GOT3 (cell line): Measurements from ENCODE around the gene FOSL1.

ENCODE experiments used
- DNase-seq: peaks from one replicate; lab custom pipeline; 2025; ENCODE audit warnings: mixed read lengths; lab: John Stamatoyannopoulos, UW

The FOSL1 gene

DNA sequence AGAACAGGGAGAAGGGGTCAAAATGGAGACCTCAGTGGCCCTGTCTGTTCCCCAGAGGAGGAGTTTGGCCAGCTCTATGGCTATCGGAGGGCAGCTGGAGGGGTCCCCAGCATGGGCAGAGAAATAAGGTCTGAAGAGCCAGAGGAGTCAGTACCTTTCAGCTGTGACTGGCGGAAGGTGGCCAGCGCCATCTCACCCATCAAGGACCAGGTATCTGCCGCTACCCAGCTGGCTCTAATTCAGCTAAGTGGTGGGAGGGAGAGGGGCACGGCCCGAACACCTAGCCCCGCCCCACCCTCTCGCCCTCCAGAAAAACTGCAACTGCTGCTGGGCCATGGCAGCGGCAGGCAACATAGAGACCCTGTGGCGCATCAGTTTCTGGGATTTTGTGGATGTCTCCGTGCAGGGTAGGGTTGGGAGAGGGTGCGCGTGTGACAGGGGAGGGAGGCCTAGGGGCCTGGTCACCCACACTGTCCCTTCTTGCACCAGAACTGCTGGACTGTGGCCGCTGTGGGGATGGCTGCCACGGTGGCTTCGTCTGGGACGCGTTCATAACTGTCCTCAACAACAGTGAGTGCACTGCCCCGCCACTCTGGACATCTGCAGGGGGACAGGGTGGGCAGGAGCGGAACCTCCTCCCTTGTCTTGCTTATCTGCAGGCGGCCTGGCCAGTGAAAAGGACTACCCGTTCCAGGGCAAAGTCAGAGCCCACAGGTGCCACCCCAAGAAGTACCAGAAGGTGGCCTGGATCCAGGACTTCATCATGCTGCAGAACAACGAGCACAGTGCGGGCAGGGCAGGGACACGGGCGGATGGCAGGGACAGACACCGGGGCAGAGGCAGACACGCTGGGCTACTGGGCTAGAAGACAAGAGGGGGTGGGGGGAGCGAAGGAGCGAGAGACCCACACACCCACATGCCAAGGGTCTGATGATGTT is 17.8 kb downstream of the FOSL1 start:
- no peak for DNase-seq

DNA sequence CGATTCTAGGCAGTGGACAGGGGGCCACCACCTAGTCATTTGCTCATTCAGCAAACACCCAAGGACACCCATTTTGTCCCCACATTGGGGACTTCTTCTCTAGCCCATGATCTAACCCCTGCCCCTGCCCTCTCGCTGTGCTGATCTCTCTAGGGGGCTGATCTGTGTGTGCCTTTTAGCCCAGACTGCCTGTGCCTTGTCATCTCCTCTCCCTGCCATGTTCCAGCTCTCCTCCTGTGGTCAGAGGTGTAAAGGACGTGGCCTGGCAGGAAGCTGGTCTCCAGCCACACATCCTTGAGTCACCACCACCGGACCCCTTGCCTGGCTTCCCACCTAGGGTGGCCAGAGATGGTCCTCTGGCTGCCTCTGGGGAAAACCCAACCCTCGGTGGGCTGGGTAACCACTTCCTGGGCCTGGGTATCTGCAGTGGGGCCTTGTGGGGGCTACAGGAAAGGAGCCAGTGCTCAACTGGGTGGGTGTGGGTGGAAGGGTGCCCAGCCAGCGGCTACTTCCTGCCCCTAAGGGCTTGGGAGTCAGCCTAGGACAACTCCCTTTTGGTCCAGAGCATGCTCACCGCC is 19.3 kb downstream of the FOSL1 start:
- no peak for DNase-seq

DNA sequence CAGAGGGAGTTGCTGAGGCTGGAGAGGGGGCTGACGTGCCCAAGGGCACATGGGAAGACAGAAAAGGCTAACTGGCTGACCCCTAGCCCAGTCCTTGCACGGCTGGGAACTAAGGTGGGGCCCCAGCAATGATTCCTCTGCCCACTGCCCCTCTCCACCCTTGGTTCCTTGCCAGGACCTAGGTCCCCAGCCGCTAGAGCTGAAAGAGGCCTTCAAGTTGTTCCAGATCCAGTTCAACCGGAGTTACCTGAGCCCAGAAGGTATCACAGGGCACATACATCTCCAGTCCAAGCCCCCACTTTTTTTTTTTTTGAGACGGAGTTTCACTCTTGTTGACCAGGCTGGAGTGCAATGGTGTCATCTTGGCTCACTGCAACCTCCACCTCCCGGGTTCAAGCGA is 20.2 kb downstream of the FOSL1 start:
- DNase-seq: no peak

DNA sequence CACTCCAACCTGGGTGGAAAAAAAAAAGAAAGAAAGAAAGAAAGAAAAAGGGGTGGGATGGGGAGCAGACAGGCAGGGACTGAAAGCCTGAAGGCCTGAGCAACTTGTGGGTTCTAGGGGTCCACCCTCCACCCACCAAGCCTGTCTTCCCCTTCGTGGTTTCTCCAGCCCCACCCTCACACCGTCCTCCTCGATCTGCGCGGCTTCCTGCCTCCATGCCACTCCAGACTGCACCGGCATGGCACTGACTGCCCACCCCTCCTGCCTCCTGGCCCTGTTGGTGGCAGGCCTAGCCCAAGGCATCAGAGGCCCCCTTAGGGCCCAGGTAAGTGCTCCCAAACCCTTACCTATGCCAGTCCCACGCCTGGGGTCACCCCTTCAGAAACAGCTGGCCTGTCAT is 20.6 kb downstream of the FOSL1 start, which contains the start of gene CTSW:
CTSW (plus strand) TSS at position 221 of the 400 bp plus-strand sequence; CDS start at position 239, 18 bp downstream.
- no peak for DNase-seq

DNA sequence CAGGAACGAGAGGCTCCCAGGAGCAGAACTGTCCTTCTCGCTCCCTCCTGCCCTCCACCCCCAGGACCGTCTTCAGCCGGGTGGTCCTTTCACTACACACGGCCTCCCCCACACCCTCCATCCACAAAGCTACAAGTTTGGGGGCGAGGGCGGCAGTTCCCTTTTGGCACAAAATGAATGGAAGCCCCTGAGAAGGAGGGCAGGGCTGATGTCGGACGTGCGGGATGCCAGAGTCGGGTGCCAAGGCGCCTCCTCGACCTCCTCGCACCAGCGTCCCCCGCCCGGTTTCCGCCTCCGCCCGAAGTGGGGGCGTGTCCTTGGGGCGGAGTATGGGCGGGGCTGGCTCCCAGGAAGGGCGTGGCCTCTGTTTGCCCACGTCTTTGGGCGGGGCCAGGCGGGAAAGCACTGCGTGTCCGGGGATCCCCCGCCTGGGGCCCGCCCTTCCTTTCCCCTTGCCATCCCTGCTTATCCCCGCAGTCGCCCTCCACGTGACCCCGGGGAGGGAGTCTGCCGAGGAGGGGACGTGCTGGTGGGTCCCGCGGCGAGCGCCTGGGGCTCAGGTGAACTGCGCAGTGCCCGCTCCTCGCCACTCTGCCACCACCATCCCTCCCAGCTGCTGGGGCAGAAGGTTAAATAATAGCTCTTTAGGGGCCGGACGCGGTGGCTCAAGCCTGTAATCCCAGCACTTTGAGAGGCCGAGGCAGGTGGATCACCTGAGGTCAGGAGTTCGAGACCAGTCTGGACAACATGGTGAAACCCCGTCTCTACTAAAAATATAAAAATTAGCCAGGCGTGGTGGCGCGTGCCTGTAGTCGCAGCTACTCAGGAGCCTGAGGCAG is 26.7 kb downstream of the FOSL1 start:
- DNase-seq: peak; percentile 73

DNA sequence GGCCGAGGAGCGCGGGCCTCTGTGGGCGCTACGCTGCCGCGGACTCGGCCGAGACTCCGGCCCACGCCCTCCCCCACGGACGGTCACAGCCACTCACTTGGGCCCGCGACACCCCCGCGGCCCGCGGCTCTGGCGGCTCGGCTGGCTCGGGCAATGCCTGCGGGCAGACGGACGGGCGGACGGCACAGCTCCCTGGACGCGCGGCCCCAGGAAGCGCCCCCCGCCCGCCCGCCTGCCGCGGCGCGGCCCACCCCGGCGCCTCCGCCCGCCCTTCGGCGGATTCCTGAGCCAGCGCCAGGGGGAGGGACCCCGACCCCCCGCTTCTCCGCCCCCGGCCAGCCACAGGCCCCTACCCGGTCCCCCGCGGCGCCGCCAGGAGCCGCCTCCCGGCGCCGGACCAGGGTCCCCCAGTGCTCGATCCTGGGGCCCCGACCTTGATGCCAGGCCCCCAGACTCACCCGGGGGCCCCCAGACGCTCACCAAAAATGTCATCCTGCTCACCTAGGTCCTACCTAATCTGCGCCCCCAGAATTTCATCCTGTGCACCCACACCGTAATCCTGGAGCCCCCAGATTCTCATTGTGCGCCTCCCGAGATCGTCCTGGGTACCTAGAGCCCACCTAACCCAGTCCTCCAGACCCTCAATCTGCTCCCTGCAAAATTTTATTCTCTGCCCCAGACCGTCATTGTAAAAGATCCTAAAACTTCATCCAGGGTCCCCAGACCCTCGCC is 27.4 kb downstream of the FOSL1 start, which contains the start of gene EFEMP2:
EFEMP2 (minus strand) TSS at position 215 of the 732 bp plus-strand sequence. CDS start 446 bp downstream, outside the sequence.
- DNase-seq: no peak

DNA sequence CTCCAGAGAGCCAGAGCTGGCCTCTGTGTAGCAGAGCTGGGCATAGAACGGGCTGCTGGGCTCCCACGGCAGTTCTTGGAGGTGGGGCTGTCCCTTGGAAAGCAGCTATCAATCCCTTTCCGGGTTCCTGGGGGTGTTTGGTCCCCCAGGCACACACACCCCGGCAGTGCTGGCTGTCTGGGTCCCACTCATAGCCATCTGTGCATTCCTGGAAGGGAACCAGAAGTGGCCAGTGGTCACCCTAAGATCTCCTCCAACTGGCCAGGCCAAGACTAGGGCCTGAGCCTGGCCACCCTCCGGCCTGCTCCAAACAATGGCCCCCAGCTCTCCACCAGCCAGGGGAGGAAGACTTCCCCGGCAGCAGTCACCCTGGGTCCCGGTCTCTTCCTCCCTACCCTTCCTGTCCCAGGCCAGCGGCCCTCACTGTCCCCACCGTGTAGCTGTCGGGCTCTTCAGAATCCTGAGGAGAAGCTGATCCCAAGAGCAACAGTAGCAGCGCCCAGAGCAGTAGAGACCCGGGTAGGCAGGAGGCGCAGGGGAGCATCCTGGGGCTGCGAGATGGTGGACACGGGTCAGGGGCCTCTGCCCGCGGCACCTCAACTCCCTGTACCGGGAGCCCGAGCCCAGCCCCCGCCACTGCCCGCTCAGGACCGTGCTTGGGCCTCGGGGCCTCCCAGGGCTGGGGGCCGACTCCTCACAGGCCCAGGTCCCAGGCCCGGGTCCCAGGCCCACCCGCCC is 28.2 kb downstream of the FOSL1 start:
- DNase-seq: no peak

DNA sequence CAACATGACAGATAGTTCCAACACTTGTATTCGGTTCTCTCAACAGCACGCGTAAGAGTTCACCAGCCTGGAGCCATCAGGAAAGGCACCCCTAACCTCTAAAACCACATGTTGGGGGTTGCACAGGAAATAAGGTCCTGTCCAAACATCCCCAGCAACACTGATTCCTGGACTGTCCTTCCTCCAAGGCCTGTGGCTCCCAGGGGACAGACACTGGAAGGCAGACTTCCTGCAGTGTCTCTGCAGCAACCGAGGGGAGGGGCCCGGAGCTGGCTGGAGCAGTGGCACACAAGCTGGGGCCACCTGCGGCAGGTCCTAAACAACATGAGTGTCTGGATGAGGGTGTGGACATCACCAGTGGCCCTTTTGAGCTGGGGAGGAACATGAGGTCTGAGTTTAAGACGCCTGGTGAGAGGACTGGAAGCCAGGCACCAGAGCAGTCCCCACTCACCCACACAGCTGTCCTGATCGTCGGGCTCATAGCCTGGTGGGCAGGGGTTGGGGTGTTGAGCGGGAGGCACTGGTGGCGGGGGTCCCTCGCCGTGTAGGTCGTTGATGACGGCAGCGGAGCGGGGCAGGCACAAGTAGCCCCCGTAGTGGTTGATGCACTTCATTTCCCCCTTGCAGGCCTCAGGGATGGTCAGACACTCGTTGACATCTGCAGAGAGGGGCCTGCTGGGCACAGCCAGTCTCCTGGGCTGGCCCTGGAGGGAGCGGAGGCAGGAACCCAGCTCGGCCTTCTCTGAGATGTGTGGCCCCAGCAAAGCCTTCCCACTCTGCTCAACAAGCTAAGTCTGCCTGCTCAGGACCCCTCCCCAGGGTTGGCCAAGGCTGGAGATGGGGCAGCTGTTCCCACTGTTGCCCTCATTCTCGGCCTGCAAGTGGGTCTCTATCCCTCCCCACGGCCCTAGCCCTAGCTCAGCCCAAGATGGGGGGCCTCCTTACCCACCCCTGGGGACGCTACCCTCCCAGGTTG is 29.2 kb downstream of the FOSL1 start:
- DNase-seq: no peak

DNA sequence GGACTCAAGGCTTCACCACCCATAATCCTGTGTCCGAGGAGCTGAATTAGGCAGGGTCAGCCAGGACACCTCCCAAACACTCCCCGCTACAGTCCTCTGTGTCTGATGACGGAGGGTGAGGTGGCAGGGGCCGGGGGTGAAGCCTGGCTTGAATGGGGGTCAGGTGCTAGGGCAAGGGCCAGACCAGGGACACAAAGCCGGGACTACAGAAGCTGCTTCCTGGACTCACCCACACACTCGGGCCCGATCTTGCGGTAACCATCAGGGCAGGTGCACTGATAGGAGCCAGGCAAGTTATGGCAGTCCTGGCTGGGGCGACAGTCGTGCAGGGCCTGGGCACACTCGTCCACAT is 29.9 kb downstream of the FOSL1 start:
- no peak for DNase-seq

DNA sequence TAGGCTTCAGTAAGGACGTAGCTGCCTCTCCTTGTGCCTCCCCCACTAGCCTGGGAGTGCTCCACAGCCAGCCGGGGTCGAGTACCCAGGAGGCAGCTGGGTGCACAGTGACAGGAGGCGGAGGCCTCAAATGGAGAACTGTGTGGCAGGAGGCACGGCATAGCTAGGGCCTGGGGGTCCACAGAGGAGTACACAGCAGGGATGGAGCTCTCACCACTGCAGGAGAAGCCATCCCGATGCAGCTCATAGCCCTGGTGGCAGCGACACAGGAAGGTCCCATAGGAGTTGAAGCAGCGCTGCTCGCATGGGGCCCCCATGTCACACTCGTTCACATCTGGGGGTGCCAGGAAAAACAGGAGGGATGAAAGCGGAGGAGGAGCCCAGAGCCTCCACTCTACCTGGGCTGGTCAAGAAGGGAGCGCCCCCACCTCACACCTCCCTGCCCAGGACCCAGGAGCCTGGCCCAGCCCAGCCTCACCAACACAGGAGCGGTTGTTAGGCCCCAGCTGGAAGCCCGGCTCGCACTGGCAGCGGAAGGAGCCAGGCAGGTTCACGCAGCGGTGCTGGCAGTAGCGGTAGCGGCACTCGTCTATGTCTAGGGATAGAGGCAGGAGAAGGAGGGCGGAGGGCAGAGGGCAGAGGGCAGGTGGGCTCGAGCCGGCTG is 30.4 kb downstream of the FOSL1 start:
- DNase-seq: no peak

DNA sequence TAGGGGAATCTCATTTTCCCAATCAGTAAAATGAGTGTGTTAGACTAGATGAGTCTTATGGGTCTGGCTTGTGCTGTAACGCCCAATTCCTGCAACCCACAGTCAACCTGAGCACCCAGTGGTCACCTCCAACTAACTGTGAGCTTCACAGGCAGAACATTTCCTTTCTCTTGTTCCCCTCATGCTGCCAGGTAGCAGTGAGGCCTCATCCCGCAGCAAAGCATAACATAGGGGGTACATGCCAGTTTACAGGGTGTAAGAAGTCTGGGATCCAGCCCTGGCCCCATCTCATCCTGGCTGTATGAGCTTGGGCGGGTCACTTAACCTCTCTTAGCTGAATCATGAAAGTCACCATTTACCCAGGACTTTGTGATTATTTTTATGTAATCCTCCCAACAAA is 31.3 kb downstream of the FOSL1 start:
- no peak for DNase-seq

DNA sequence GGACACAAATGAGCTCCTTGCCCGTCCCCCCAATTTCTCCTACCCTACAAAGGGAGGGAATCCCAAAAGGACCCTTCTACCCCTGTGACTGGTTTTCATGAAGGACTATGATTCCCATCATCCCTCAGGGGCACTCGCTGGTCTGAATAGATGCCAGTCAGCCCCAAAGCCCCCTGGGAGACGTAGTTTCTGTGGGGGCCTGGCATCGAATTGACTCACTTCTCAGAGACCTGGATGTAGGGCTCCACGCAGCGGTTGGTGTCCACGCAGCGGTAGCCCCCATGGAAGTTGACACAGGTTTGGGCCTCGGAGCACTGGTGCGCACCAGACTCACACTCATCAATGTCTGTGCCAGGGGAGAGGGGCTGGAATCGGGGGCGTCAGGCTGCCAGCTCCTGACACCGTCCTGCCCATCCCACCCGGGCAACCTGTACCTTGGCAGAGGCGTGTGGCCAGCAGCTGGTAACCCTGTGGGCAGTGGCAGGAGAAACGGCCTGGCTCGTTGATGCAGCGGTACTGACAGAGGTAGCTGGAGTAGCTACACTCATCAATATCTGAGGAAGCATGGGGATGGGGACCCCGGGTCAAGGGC is 32.0 kb downstream of the FOSL1 start:
- no peak for DNase-seq

DNA sequence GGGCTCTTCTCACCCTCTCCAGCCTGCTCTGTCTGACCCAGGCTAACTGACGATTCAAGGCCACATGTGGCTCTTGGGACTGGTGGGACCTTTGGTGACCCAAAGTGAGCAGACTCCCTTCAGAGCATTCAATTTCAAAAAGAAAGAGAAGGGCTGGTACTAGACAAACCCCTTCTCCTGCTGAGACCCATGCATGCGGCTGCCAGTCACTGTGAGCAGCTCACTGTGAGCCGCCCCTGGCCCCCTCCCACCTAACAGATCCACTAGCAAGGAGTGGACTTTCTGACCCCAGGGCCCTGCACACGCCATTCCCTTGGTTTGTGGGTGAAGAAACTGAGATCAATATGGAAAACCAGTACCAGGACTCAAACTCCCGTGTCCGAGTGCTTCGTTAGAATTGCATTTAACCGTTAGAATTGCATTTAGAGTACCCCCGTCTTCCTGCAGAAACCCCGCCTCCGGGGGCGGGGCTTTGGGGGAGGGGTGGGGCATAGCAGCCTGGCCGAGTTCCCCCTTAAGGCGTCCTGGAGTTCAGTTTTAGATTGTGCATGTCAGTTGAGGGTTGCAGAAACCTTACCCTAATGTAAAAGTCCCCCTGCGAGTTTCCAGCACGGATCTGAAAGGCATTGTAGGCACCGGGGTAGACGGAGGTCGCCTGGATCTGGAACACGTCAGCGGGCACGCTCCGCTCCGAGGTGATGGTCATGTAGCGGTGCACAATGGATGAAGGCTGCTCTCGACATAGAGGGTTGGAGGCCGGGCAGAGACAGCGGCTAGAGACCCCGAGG is 32.7 kb downstream of the FOSL1 start:
- no peak for DNase-seq

DNA sequence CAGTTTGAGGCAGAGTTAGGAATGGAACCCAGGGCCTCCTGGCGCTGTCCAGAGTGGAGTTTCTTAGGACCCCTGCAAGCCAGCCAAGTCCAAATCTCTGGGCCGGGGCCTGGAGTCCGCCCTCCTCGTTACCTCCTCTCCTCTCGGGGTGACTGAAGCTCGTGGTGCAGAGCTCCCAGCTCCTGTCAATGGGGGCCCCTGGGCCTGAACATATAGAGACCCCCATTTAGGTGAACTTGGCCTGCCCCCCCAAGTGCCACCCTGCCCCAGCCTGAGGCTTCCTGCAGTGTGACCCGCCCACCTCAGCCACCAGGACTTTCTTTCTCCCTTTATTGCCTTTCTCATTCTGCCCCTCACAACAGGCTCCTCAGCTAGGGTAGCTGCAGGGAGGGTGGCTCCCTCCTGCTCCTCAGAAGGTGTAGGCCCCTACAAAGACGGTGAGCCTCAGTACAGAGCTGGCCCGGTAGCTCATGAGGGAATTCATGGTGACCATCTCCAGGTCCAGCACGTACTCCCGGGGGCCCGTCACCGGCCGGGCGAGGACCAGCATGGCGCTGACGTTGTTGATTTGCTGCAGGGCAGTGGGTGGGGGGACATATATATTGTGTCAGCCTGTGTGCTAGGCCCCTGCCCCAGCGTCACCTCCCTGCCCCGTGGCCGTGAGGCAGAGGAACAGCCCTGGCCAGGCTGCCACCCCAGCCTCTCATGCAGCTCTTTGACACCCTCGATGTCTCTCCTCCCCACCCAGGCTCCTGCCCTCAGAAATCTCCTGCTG is 33.5 kb downstream of the FOSL1 start:
- DNase-seq: no peak

DNA sequence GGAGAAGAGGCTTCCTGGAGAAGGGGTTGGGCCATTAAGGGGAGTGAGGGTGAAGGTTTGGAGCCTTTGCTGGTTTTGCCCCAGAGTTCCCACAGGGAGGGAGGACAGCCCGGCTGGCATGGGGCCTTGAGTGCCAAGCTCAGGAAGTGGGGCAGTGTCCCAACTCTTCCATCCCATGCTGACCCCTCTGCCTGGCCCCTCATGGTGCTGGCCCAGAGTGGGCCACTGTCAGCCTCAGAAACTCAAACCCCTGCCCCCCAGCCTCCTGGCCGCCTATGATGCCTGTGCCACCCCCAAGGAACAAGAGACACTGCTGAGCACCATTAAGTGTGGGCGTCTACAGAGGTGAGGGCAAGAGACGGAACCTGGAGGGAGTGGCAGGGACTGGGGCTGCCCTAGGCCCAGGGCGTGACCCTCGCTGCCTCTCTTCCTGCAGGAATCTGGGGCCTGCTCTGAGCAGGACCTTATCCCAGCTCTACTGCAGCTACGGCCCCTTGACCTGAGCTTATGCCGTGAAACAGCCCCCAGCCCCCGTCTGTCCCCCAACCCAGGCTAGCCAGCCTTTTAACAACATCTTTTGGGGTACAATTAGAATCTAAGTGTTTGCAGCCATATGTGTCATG is 34.5 kb downstream of the FOSL1 start:
- no peak for DNase-seq

DNA sequence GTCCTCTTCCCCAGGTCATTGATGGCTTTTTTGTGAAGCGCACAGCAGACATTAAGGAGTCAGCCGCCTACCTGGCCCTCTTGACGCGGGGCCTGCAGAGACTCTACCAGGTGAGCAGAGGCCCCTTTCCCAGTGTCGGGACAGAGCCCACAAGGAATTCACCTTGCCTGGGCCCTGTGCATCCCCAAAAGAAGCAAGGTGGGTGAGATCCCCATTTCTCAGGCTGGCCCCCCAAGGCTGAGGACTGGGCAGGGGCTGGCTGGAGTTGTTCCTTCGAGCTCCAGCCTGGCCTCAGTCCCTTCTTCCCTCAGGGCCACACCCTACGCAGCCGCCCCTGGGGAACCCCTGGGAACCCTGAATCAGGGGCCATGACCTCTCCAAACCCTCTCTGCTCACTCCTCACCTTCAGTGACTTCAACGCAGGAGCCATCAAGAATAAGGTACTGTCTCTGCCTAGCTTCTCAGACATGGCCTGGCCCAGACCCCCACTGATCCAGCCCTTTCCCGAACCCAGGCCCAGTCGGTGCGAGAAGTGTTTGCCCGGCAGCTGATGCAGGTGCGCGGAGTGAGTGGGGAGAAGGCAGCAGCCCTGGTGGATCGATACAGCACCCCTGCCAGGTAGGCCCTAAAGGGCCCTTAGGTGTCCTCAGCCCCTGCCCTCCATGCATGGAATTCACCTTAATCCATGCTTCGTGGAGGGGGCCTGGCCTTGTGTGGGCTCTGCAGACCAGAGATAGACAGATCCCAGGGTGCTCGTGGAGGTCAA is 35.3 kb downstream of the FOSL1 start:
- DNase-seq: no peak
